HCT116 (cell line): Measurements from ENCODE around the gene CCDC183. TPM values are rescaled to one million over a fixed set of nuclear protein-coding genes. Genes with fewer than 3 reads are reported as not detected.

Source experiments
- ATAC-seq: fragments of 200-7000 bp; cut with Tn5 transposase; 2 replicates; pipeline ENCODE4 v1.9.1; 2020; ENCODE audit warnings: mild to moderate bottlenecking, moderate library complexity
- BruUV-seq: library from RNA; stranded (reverse); fragments of 400-500 nt; replicated peaks from 2 replicates; lab custom pipeline; 2021; lab: Mats Ljungman, UMichigan
- CTCF ChIA-PET: fragments of 300-600 bp; sonication (Branson Sonifier 250); formaldehyde crosslinking; loops from one replicate; lab custom pipeline; 2021; ENCODE audit warnings: antibody characterized with exemption; lab: Charles Lee
- POLR2A ChIA-PET: fragments of 300-600, 350-600 bp; sonication (Branson Sonifier 250); formaldehyde crosslinking; loops from one replicate; lab custom pipeline; 2021; ENCODE audit warnings: antibody characterized with exemption; lab: Charles Lee
- RAD21 ChIA-PET, 2 experiments: fragments of 300-600 bp; sonication (Branson Sonifier 250); formaldehyde crosslinking; loops; one replicate each; lab custom pipeline; 2023; ENCODE audit warnings: low total read pairs in 2 of 2; ENCODE audit not compliant: uncharacterized antibody in 2 of 2, unreplicated experiment in 2 of 2, low non-redundant PET in 1 of 2; lab: Charles Lee
- DNase-seq: peaks from one replicate; pipeline ENCODE4 v3.0.0-alpha.2; 2010; ENCODE audit warnings: low read depth, low spot score
- H2AFZ ChIP-seq: fragments of 200-600 bp; shearing (Covaris generic), sonication (generic); 2 replicates; pipeline ENCODE4 v1.6.1; 2017; ENCODE audit warnings: low read depth, mixed run types, mixed read lengths, antibody characterized with exemption, low read length; ENCODE audit not compliant: poor library complexity, severe bottlenecking
- H3K27ac ChIP-seq: 2 replicates; pipeline ENCODE4 v1.5.1; 2012; ENCODE audit warnings: low read depth, low read length
- H3K27me3 ChIP-seq: fragments of 200-600 bp; sonication (generic); 2 replicates; pipeline ENCODE4 v1.6.1; 2016; ENCODE audit warnings: mixed run types, low read length, mixed read lengths; ENCODE audit not compliant: insufficient read depth
- H3K36me3 ChIP-seq, 2 experiments: fragments of 200-500 bp in 1 of 2; fragments of 200-600 bp in 1 of 2; sonication (Bioruptor generic) in 1 of 2; sonication (generic) in 1 of 2; 2 replicates each; pipeline versions ENCODE4 v1.5.1 to v1.6.1; 2014 to 2016; ENCODE audit warnings: low read length in 2 of 2, inconsistent platforms in 1 of 2, mixed read lengths in 1 of 2, mixed run types in 1 of 2; ENCODE audit not compliant: insufficient read depth in 2 of 2, control insufficient read depth in 1 of 2
- H3K4me1 ChIP-seq, 2 experiments: fragments of 200-600 bp in 1 of 2; sonication (generic) in 1 of 2; 2 replicates each; pipeline versions ENCODE4 v1.5.1 to v1.6.1; 2012 to 2017; ENCODE audit warnings: low read length in 2 of 2, inconsistent platforms in 1 of 2, mild to moderate bottlenecking in 1 of 2, mixed read lengths in 1 of 2, mixed run types in 1 of 2, moderate library complexity in 1 of 2; ENCODE audit not compliant: insufficient read depth in 2 of 2, control insufficient read depth in 1 of 2
- H3K4me2 ChIP-seq: fragments of 200-600 bp; sonication (generic); 2 replicates; pipeline ENCODE4 v1.6.1; 2017; ENCODE audit warnings: mixed run types, low read length, mixed read lengths
- H3K4me3 ChIP-seq, 2 experiments: fragments of 200-600 bp in 1 of 2; sonication (generic) in 1 of 2; replicated peaks in 1 of 2; 2 replicates each; pipeline ENCODE4 v1.5.1; 2011 to 2016; ENCODE audit warnings: low read length in 2 of 2, control low read depth in 1 of 2, low read depth in 1 of 2, mild to moderate bottlenecking in 1 of 2, mixed read lengths in 1 of 2, mixed run types in 1 of 2
- H3K79me2 ChIP-seq: fragments of 200-600 bp; sonication (generic); 2 replicates; pipeline ENCODE4 v1.6.1; 2017; ENCODE audit warnings: mild to moderate bottlenecking, mixed run types, low read length, moderate library complexity, mixed read lengths; ENCODE audit not compliant: insufficient read depth
- H3K9ac ChIP-seq: fragments of 200-600 bp; sonication (generic); 2 replicates; pipeline ENCODE4 v1.6.1; 2016; ENCODE audit warnings: low read length, mixed read lengths
- H3K9me2 ChIP-seq: fragments of 200-600 bp; sonication (generic), shearing (Covaris generic); 2 replicates; pipeline ENCODE4 v1.6.1; 2017; ENCODE audit warnings: mixed run types, mild to moderate bottlenecking, moderate library complexity; ENCODE audit not compliant: insufficient read depth
- H3K9me3 ChIP-seq, 2 experiments: fragments of 200-500 bp in 1 of 2; fragments of 200-600 bp in 1 of 2; sonication (Bioruptor generic) in 1 of 2; sonication (generic) in 1 of 2; 2 replicates each; pipeline ENCODE4 v1.6.1; 2014 to 2017; ENCODE audit warnings: low read length in 2 of 2, mixed read lengths in 2 of 2, inconsistent platforms in 1 of 2, low read depth in 1 of 2, mild to moderate bottlenecking in 1 of 2, mixed run types in 1 of 2, moderate library complexity in 1 of 2; ENCODE audit not compliant: control insufficient read depth in 1 of 2, insufficient read depth in 1 of 2
- H4K20me1 ChIP-seq: fragments of 200-600 bp; sonication (generic), shearing (Covaris generic); 2 replicates; pipeline ENCODE4 v1.6.1; 2017; ENCODE audit warnings: mixed run types, mild to moderate bottlenecking, moderate library complexity; ENCODE audit not compliant: insufficient read depth
- CBX3 ChIP-seq: IDR thresholded peaks from 2 replicates; pipeline ENCODE4 v1.6.1; 2012; ENCODE audit warnings: low read depth
- CEBPB ChIP-seq: IDR thresholded peaks from 2 replicates; pipeline ENCODE4 v1.6.1; 2012; ENCODE audit warnings: low read depth
- ELF1 ChIP-seq: IDR thresholded peaks from 2 replicates; pipeline ENCODE4 v1.6.1; 2012; ENCODE audit warnings: low read depth, borderline replicate concordance
- EZH2 ChIP-seq: fragments of 200-600 bp; sonication (generic); IDR thresholded peaks from 2 replicates; pipeline ENCODE4 v1.6.1; 2017; ENCODE audit warnings: antibody characterized with exemption, mixed run types
- EZH2phosphoT487 ChIP-seq: fragments of 200-600 bp; IDR thresholded peaks from 2 replicates; pipeline ENCODE4 v1.6.1; 2018; ENCODE audit warnings: antibody characterized with exemption, borderline replicate concordance
- FOSL1 ChIP-seq: IDR thresholded peaks from 2 replicates; pipeline ENCODE4 v1.6.1; 2012; ENCODE audit warnings: low read depth
- JUND ChIP-seq: IDR thresholded peaks from 2 replicates; pipeline ENCODE4 v1.6.1; 2012
- POLR2A ChIP-seq: IDR thresholded peaks from 2 replicates; pipeline ENCODE4 v1.7.0; 2011; ENCODE audit warnings: borderline replicate concordance; ENCODE audit not compliant: insufficient read depth, insufficient read length; ENCODE audit errors: extremely low read depth
- POLR2AphosphoS5 ChIP-seq: IDR thresholded peaks from 2 replicates; pipeline ENCODE4 v1.6.1; 2011; ENCODE audit warnings: mild to moderate bottlenecking, low read depth, low read length, moderate library complexity
- RAD21 ChIP-seq: IDR thresholded peaks from 2 replicates; pipeline ENCODE4 v1.6.1; 2012; ENCODE audit warnings: low read depth, mild to moderate bottlenecking
- SP1 ChIP-seq: IDR thresholded peaks from 2 replicates; pipeline ENCODE4 v1.6.1; 2012; ENCODE audit warnings: low read depth
- SRF ChIP-seq: IDR thresholded peaks from 2 replicates; pipeline ENCODE4 v1.6.1; 2012; ENCODE audit warnings: low read depth
- YY1 ChIP-seq: IDR thresholded peaks from 2 replicates; pipeline ENCODE4 v1.6.1; 2011; ENCODE audit warnings: low read length, low read depth, moderate library complexity, mild to moderate bottlenecking; ENCODE audit not compliant: insufficient replicate concordance; ENCODE audit errors: extremely low read depth
- ZBTB33 ChIP-seq: IDR thresholded peaks from 2 replicates; pipeline ENCODE4 v1.6.1; 2011; ENCODE audit warnings: mild to moderate bottlenecking, low read length, moderate library complexity; ENCODE audit not compliant: insufficient replicate concordance; ENCODE audit errors: extremely low read depth
- ZFX ChIP-seq: fragments of 450-650 bp; IDR thresholded peaks from 2 replicates; pipeline ENCODE4 v1.6.1; 2017
- ZNF274 ChIP-seq: fragments of 200-500 bp; sonication (Bioruptor generic); IDR thresholded peaks from 2 replicates; pipeline ENCODE4 v1.6.1; 2014; ENCODE audit warnings: mild to moderate bottlenecking, low read depth, low read length, inconsistent platforms
- intact Hi-C: fragments of 100-400 bp; cut with micrococcal nuclease; formaldehyde crosslinking; loops from 2 replicates; pipeline ENCODE4 v1.10.0; 2022
- total RNA-seq: library from RNA; stranded (reverse); gene quantifications from one replicate; pipeline ENCODE4 v1.2.1, GENCODE V29; 2021; ENCODE audit not compliant: unreplicated experiment
- TF ChIP-seq, protein P1 (sequence below): IDR thresholded peaks from 2 replicates; pipeline ENCODE4 v1.6.1; 2012; ENCODE audit warnings: low read depth
- TF ChIP-seq, protein P2 (sequence below): IDR thresholded peaks from 2 replicates; pipeline ENCODE4 v1.6.1; 2012
- TF ChIP-seq, protein P3 (sequence below), 3 experiments: fragments of 200-600 bp in 1 of 3; sonication (generic) in 1 of 3; IDR thresholded peaks in 2 of 3; conservative IDR thresholded peaks in 1 of 3; 2 replicates each; pipeline ENCODE4 v1.5.1; 2012 to 2017; ENCODE audit warnings: low read depth in 2 of 3, low read length in 2 of 3, antibody characterized with exemption in 1 of 3, borderline replicate concordance in 1 of 3, control low read depth in 1 of 3, mild to moderate bottlenecking in 1 of 3, mixed read lengths in 1 of 3, mixed run types in 1 of 3, moderate library complexity in 1 of 3; ENCODE audit not compliant: insufficient read depth in 1 of 3

The CCDC183 gene
- total RNA-seq, 1 experiment from 2014 or later: 2.8 TPM

DNA sequence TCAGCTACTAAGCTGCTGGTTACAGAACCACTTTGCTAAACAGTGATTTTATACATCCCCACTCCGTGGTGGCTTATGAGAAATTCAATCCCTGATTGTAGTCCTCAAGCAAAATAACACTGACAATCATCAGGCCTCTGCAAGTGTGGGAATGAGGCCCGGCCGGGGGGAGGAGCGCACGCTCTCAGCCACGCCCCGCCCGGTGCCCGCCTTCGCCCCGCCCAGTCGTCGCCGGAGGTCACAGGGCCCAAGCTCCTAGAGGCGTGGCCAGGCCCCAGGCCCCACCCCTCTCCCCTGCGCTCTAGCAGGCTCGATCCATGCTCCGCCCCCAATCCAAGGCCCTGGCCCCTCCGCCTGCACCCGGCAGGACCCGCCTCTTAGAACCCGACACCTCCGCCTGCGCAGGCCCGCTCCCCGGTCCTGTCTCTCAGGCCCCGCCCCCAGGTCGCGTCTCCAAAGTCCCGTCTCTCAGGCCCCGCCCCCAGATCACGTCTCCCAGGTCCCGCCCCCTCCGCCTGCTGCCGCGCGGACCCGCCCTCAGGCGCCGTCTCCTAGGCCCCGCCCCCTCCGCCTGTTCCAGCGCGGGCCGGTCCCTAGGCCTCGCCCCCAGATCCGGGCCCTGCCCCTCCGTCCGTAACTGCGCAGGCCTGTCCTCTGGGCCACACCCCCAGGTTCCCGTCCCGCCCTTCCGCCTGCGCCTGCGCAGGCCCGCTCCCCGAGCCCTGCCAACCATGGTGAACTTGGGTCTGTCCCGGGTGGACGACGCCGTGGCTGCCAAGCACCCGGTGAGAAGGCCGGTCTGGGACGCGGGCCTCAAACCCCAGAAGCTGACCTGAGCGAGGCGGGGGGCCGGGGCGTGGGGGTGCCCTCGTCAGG lies 5.3 kb upstream of the CCDC183 start, which contains the start of gene TMEM141:
Gene TMEM141, plus strand, starts transcription at position 705 of the 876 bp plus-strand sequence. Its CDS starts 27 bp downstream, at position 732.
- peak within 1 kb of the TSS; percentile 98 for H3K9ac ChIP-seq
- no TSS peak for BruUV-seq
- CTCF ChIA-PET: interaction anchor here (0.6 to 1.2 kb wide), 10 partner anchors 9 to 256 kb away, joined by 3 to 13 read pairs (median 4); partner anchors contain the start of gene AJM1
- peak within 1 kb of the TSS; percentile 94 for H3K4me2 ChIP-seq
- H3K79me2 ChIP-seq: peaks cover 12% of the 10 kb centered on the region; the same call in 1 of the 2 replicates
- RAD21 ChIA-PET: no interaction called here
- H3K36me3 ChIP-seq: no peaks in the 10 kb centered on the region; a peak in 1 of 4 replicates
- POLR2A ChIA-PET: interaction anchor here (1.0 kb wide), 1 partner anchor 10 kb away, joined by 5 read pairs; no protein-coding TSS in a partner anchor
- H3K4me1 ChIP-seq: peaks cover 14 to 40% of the 10 kb centered on the region in 2 experiments; a peak in 3 of 4 replicates
- H3K9me3 ChIP-seq: no peaks in the 10 kb centered on the region
- DNase-seq (peak; percentile 98), ATAC-seq (peak; percentile 88)
- no peaks in the 10 kb centered on the region for H4K20me1 ChIP-seq
- no peaks in the 10 kb centered on the region for H3K9me2 ChIP-seq
- peak within 1 kb of the TSS; percentile 79 for H3K27ac ChIP-seq
- H2AFZ ChIP-seq: peak within 1 kb of the TSS; percentile 30
- intact Hi-C loops: loop anchor here (2.0 kb wide), 1 partner anchor 58 kb away; the partner anchor contains the start of gene PHPT1
- H3K4me3 ChIP-seq: peak within 1 kb of the TSS; percentile 83 to 84
- H3K27me3 ChIP-seq: no peaks in the 10 kb centered on the region
- no peak for TF ChIP-seq SRF
- peak; percentile 46 for TF ChIP-seq POLR2A
- no peak for TF ChIP-seq RAD21
- TF ChIP-seq ZBTB33: no peak
- no peak for TF ChIP-seq JUND
- no peak for TF ChIP-seq ELF1
- no peak for TF ChIP-seq EZH2
- no peak for TF ChIP-seq ZFX
- TF ChIP-seq, protein P1, sequence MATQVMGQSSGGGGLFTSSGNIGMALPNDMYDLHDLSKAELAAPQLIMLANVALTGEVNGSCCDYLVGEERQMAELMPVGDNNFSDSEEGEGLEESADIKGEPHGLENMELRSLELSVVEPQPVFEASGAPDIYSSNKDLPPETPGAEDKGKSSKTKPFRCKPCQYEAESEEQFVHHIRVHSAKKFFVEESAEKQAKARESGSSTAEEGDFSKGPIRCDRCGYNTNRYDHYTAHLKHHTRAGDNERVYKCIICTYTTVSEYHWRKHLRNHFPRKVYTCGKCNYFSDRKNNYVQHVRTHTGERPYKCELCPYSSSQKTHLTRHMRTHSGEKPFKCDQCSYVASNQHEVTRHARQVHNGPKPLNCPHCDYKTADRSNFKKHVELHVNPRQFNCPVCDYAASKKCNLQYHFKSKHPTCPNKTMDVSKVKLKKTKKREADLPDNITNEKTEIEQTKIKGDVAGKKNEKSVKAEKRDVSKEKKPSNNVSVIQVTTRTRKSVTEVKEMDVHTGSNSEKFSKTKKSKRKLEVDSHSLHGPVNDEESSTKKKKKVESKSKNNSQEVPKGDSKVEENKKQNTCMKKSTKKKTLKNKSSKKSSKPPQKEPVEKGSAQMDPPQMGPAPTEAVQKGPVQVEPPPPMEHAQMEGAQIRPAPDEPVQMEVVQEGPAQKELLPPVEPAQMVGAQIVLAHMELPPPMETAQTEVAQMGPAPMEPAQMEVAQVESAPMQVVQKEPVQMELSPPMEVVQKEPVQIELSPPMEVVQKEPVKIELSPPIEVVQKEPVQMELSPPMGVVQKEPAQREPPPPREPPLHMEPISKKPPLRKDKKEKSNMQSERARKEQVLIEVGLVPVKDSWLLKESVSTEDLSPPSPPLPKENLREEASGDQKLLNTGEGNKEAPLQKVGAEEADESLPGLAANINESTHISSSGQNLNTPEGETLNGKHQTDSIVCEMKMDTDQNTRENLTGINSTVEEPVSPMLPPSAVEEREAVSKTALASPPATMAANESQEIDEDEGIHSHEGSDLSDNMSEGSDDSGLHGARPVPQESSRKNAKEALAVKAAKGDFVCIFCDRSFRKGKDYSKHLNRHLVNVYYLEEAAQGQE: no peak
- TF ChIP-seq CEBPB: no peak
- peak; percentile 88 for TF ChIP-seq POLR2AphosphoS5
- TF ChIP-seq FOSL1: no peak
- TF ChIP-seq CBX3: no peak
- no peak for TF ChIP-seq ZNF274
- TF ChIP-seq YY1: peak; percentile 68
- TF ChIP-seq, protein P2, sequence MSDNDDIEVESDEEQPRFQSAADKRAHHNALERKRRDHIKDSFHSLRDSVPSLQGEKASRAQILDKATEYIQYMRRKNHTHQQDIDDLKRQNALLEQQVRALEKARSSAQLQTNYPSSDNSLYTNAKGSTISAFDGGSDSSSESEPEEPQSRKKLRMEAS: no peak
- TF ChIP-seq EZH2phosphoT487: no peak
- no peak for TF ChIP-seq SP1
- TF ChIP-seq, protein P3, sequence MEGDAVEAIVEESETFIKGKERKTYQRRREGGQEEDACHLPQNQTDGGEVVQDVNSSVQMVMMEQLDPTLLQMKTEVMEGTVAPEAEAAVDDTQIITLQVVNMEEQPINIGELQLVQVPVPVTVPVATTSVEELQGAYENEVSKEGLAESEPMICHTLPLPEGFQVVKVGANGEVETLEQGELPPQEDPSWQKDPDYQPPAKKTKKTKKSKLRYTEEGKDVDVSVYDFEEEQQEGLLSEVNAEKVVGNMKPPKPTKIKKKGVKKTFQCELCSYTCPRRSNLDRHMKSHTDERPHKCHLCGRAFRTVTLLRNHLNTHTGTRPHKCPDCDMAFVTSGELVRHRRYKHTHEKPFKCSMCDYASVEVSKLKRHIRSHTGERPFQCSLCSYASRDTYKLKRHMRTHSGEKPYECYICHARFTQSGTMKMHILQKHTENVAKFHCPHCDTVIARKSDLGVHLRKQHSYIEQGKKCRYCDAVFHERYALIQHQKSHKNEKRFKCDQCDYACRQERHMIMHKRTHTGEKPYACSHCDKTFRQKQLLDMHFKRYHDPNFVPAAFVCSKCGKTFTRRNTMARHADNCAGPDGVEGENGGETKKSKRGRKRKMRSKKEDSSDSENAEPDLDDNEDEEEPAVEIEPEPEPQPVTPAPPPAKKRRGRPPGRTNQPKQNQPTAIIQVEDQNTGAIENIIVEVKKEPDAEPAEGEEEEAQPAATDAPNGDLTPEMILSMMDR (IDR thresholded peaks at IDR 0.05 in 2 of 3, conservative IDR thresholded peaks at IDR 0.05 in 1 of 3; ENCODE audit: borderline replicate concordance in 1 of 3, insufficient read depth in 1 of 3, low read depth in 2 of 3, low read length in 2 of 3): no peak
